GM12878 (cell line): Measurements from ENCODE around the gene DGKQ. TPM values are rescaled to one million over a fixed set of nuclear protein-coding genes. Genes with fewer than 3 reads are reported as not detected.

Experiments used
- ATAC-seq: fragments of 200-7000 bp; cut with Tn5 transposase; 3 replicates; pipeline ENCODE4 v1.9.1; 2020; ENCODE audit warnings: mild to moderate bottlenecking, moderate library complexity
- BruUV-seq: library from RNA; stranded (reverse); fragments of 400-500 nt; replicated peaks from 2 replicates; lab custom pipeline; 2021; lab: Mats Ljungman, UMichigan
- CTCF ChIA-PET: fragments of 300-600 bp; sonication (Branson Sonifier 250); formaldehyde crosslinking; extraction: SDS; loops from one replicate; lab custom pipeline; 2021; ENCODE audit warnings: inconsistent platforms; lab: Yijun Ruan, JAX
- POLR2A ChIA-PET: fragments of 350-600 bp; formaldehyde crosslinking; extraction: SDS; loops from one replicate; lab custom pipeline; 2021; ENCODE audit warnings: inconsistent platforms; lab: Charles Lee
- RAD21 ChIA-PET: fragments of 300-600 bp; sonication (Branson Sonifier 250); formaldehyde crosslinking; loops from one replicate; lab custom pipeline; 2023; ENCODE audit warnings: antibody characterized with exemption; ENCODE audit not compliant: unreplicated experiment; lab: Charles Lee
- SMC1A ChIA-PET: fragments of 300-600 bp; sonication (Branson Sonifier 250); formaldehyde crosslinking; loops from one replicate; lab custom pipeline; 2023; ENCODE audit not compliant: unreplicated experiment, uncharacterized antibody; lab: Charles Lee
- DNase-seq: peaks from one replicate; pipeline ENCODE4 v3.0.0-alpha.2; 2011; ENCODE audit warnings: low read depth, low spot score
- FAIRE-seq: peaks from 3 replicates; lab custom pipeline; 2011; peaks lifted over from hg19 to GRCh38; lab: Jason Lieb, UNC
- H2AFZ ChIP-seq: 2 replicates; pipeline ENCODE4 v1.6.0; 2011; ENCODE audit warnings: low read depth, low read length, control low read depth; ENCODE audit not compliant: control insufficient read depth
- H3K27ac ChIP-seq: 2 replicates; pipeline ENCODE4 v1.5.1; 2011; ENCODE audit warnings: control low read depth; ENCODE audit not compliant: control insufficient read depth, insufficient read depth
- H3K27me3 ChIP-seq, 2 experiments: replicated peaks in 1 of 2; 2 replicates each; pipeline versions ENCODE4 v1.6.0 to v1.6.1; 2011; ENCODE audit warnings: low read length in 1 of 2; ENCODE audit not compliant: control insufficient read depth in 2 of 2, insufficient read depth in 2 of 2
- H3K36me3 ChIP-seq, 2 experiments: 2 replicates each; pipeline ENCODE4 v1.5.1; 2011; ENCODE audit warnings: low read length in 1 of 2; ENCODE audit not compliant: control insufficient read depth in 2 of 2, insufficient read depth in 2 of 2
- H3K4me1 ChIP-seq: 2 replicates; pipeline ENCODE4 v1.6.1; 2011; ENCODE audit warnings: mild to moderate bottlenecking, low read length, moderate library complexity, mixed read lengths; ENCODE audit not compliant: control insufficient read depth, insufficient read depth
- H3K4me2 ChIP-seq: 2 replicates; pipeline ENCODE4 v1.6.0; 2011; ENCODE audit warnings: control low read depth; ENCODE audit not compliant: control insufficient read depth, insufficient read depth
- H3K4me3 ChIP-seq: fragments of 200-600 bp; sonication (generic); 2 replicates; pipeline ENCODE4 v1.5.1; 2016
- H3K79me2 ChIP-seq: 2 replicates; pipeline ENCODE4 v1.6.0; 2011; ENCODE audit warnings: low read length; ENCODE audit not compliant: control insufficient read depth, insufficient read depth
- H3K9ac ChIP-seq: 2 replicates; pipeline ENCODE4 v1.8.0; 2011; ENCODE audit warnings: low read length, control low read depth, mixed read lengths; ENCODE audit not compliant: control insufficient read depth, insufficient read depth
- H3K9me3 ChIP-seq: replicated peaks from 3 replicates; pipeline ENCODE4 v1.5.1; 2011; ENCODE audit warnings: mild to moderate bottlenecking, low read length; ENCODE audit not compliant: control insufficient read depth, insufficient read depth
- H4K20me1 ChIP-seq: 2 replicates; pipeline ENCODE4 v1.6.0; 2011; ENCODE audit not compliant: control insufficient read depth, insufficient read depth
- CEBPZ ChIP-seq: fragments of 150-350 bp; IDR thresholded peaks from 2 replicates; pipeline ENCODE4 v1.6.1; 2016; ENCODE audit warnings: low read depth, low read length
- CTCF ChIP-seq, 3 experiments: IDR thresholded peaks in 2 of 3; conservative IDR thresholded peaks in 1 of 3; 2 replicates each; pipeline ENCODE4 v1.5.1; 2011; ENCODE audit warnings: low read depth in 3 of 3, low read length in 3 of 3, mild to moderate bottlenecking in 3 of 3, control low read depth in 2 of 3, moderate library complexity in 2 of 3, inconsistent platforms in 1 of 3, mixed read lengths in 1 of 3; ENCODE audit not compliant: control insufficient read depth in 2 of 3, insufficient read depth in 1 of 3; ENCODE audit errors: extremely low read depth in 1 of 3
- EGR1 ChIP-seq, 2 experiments: IDR thresholded peaks; 1 replicate in 1 of 2; 2 replicates in 1 of 2; pipeline ENCODE4 v1.6.1; 2011 to 2012; ENCODE audit warnings: low read depth in 2 of 2, low read length in 2 of 2, borderline replicate concordance in 1 of 2, mild to moderate bottlenecking in 1 of 2, moderate library complexity in 1 of 2
- ESRRA ChIP-seq: IDR thresholded peaks from 2 replicates; pipeline ENCODE4 v1.6.1; 2012; ENCODE audit warnings: mild to moderate bottlenecking, low read length, improper control_type of control experiment
- HDAC6 ChIP-seq: fragments of 200-600 bp; sonication (generic); IDR thresholded peaks from one replicate; pipeline ENCODE4 v1.8.0; 2017; ENCODE audit warnings: antibody characterized with exemption; ENCODE audit not compliant: unreplicated experiment
- IKZF1 ChIP-seq: fragments of 450-650 bp; conservative IDR thresholded peaks from 2 replicates; pipeline ENCODE4 v1.6.1; 2017; ENCODE audit warnings: antibody characterized with exemption, mild to moderate bottlenecking
- MEF2A ChIP-seq: IDR thresholded peaks from 2 replicates; pipeline ENCODE4 v1.6.1; 2011; ENCODE audit warnings: low read depth, mild to moderate bottlenecking, low read length, moderate library complexity; ENCODE audit not compliant: insufficient read depth
- SP1 ChIP-seq: IDR thresholded peaks from one replicate; pipeline ENCODE4 v1.6.1; 2011; ENCODE audit warnings: low read depth, low read length
- TCF3 ChIP-seq: IDR thresholded peaks from 2 replicates; pipeline ENCODE4 v1.6.1; 2012; ENCODE audit warnings: low read depth, mild to moderate bottlenecking, low read length, borderline replicate concordance; ENCODE audit not compliant: insufficient read depth
- WGBS: methylation state at CpG from one replicate; pipeline ENCODE4 v1.1.6; 2016; ENCODE audit warnings: low lambda C conversion rate; ENCODE audit not compliant: insufficient replicate concordance, insufficient coverage; ENCODE audit errors: missing lambda C conversion rate; 5-methylcytosine and 5-hydroxymethylcytosine counted together
- in situ Hi-C: fragments of 300-500 bp; cut with MboI; formaldehyde crosslinking; loops from 9 replicates; pipeline ENCODE4 v1.14.3; 2018; ENCODE audit warnings: mixed read lengths
- intact Hi-C: fragments of 100-400 bp; cut with micrococcal nuclease; formaldehyde crosslinking; loops from one replicate; pipeline ENCODE4 v1.14.2; 2022; ENCODE audit not compliant: unreplicated experiment
- polyA plus RNA-seq, 11 experiments: library from polyadenylated mRNA; depleted of rRNA in 4 of 11; unstranded in 6 of 11; stranded (reverse) in 5 of 11; fragments of >200 nt; fragmentation: Nextera tagmentation in 4 of 11; fragmentation: Illumina TruSeq in 1 of 11; extraction: Ambion mirVana in 4 of 11; extraction: Trizol in 1 of 11; gene quantifications; 1 replicate in 1 of 11; 2 replicates in 10 of 11; pipeline versions ENCODE4 v1.2.1 to v1.2.3, GENCODE V29; 2011 to 2016; ENCODE audit warnings: inconsistent platforms in 2 of 11, missing spikeins in 2 of 11, low read depth in 1 of 11
- total RNA-seq, 4 experiments: library from RNA; depleted of rRNA in 3 of 4; stranded (reverse); fragments of >200 nt in 3 of 4; fragmentation: Illumina TruSeq in 1 of 4; extraction: Trizol in 1 of 4; gene quantifications; 2 replicates each; pipeline versions ENCODE4 v1.2.1 to v1.2.3, GENCODE V29; 2013 to 2021

Gene DGKQ
- total and polyA plus RNA-seq, 10 of the 15 experiments (the other 5 are each of a cell fraction or from before 2014, with no cell fraction given), result 0.11 to 10.5 (median 1.4) TPM

- TF ChIP-seq ESRRA, result no peak
- TF ChIP-seq HDAC6, result no peak
- TF ChIP-seq EGR1 (IDR thresholded peaks at IDR 0.05; ENCODE audit: borderline replicate concordance in 1 of 2, low read depth in 2 of 2, low read length in 2 of 2), result no peak
- no peak for TF ChIP-seq CTCF (IDR thresholded peaks at IDR 0.05 in 2 of 3, conservative IDR thresholded peaks at IDR 0.05 in 1 of 3; ENCODE audit: control insufficient read depth in 2 of 3, extremely low read depth in 1 of 3, insufficient read depth in 1 of 3, low read depth in 3 of 3, low read length in 3 of 3)
- no peak for TF ChIP-seq CEBPZ
- TF ChIP-seq TCF3, result no peak
- no peak for TF ChIP-seq SP1
- no peak for TF ChIP-seq IKZF1
- no peak for TF ChIP-seq MEF2A
- intact Hi-C loops (no loop called here), in situ Hi-C loops (no loop called here)
- 83% methylated on average over 36 of the region's 48 CpGs for WGBS
- ATAC-seq (no peak), FAIRE-seq (no peak), DNase-seq (no peak)
- RAD21 ChIA-PET, result no interaction called here
- no peak overlapping the region for H3K9ac ChIP-seq
- H4K20me1 ChIP-seq, result no peaks in the 10 kb centered on the region
- H3K27ac ChIP-seq, result no peak overlapping the region
- peaks cover 2 to 3% of the 10 kb centered on the region in 2 experiments for H3K27me3 ChIP-seq
- H3K4me3 ChIP-seq, result no peak overlapping the region
- no peak overlapping the region for H3K4me2 ChIP-seq
- no peaks in the 10 kb centered on the region for H3K79me2 ChIP-seq
- SMC1A ChIA-PET, result no interaction called here
- no peaks in the 10 kb centered on the region; the same call in 2 of the 3 replicates for H3K9me3 ChIP-seq
- no peaks in the 10 kb centered on the region for H3K36me3 ChIP-seq
- CTCF ChIA-PET, result no interaction called here
- no peak overlapping the region for H2AFZ ChIP-seq
- BruUV-seq, result no TSS peak
- no peaks in the 10 kb centered on the region for H3K4me1 ChIP-seq
- POLR2A ChIA-PET, result no interaction called here
Measured at GRCh38 chr4:1001561-1002130, 28.3 kb upstream of the DGKQ start.
